T-helper 1 cell treated with Interleukin-12 subunit alpha and Interleukin-12 subunit beta and Interleukin-4 antibody, amounts not matched to agents 30 ng/mL and 1 ng/mL, for 36 hours (primary cell): ENCODE data around the gene ARHGAP6. TPM values are rescaled to one million over a fixed set of nuclear protein-coding genes. Genes with fewer than 3 reads are reported as not detected.

Experiments used
- intact Hi-C: fragments of 100-400 bp; cut with micrococcal nuclease; formaldehyde crosslinking; loops from one replicate; pipeline ENCODE4 v1.15.1; 2024
- total RNA-seq: library from RNA; stranded (reverse); gene quantifications from 2 replicates; pipeline ENCODE4 v1.2.3, GENCODE V29; 2022

Gene ARHGAP6
- total RNA-seq, 1 donor from 2014 or later: not detected

DNA sequence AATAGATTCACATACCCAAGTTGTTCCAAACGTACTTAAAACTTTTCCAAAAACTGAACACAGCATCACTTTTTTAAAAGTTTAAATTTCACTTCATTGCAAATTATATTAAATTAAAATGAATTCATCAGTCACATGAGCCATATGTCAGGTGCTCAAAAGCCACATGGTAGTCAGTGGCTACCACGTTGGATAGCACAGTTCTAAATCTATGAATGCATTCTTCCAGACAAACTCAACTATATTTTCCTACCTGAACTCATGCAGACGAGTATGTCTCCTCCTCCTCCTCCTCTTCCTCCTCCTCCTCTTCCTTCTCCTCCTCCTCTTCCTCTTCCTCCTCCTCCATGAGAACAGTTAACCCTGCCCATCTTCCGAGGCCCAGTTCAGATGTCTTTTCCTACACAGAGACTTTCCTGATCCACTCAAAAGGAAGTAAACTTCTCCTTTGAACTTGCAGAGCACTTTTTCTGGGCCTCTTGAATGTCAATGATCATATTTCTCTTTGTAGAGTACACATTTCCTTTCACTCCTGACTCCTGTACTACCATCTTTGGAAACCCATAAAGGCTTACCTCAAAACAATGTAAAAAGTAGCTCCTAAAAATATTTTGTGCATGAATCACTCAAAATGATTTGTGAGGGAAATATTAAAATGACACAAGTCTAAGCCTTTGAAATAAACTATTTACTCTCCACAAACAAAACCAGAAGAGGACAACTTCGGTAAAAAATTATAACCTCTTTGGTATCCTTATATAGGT, 199.9 kb downstream of the ARHGAP6 start:
- intact Hi-C loops: no loop called here

DNA sequence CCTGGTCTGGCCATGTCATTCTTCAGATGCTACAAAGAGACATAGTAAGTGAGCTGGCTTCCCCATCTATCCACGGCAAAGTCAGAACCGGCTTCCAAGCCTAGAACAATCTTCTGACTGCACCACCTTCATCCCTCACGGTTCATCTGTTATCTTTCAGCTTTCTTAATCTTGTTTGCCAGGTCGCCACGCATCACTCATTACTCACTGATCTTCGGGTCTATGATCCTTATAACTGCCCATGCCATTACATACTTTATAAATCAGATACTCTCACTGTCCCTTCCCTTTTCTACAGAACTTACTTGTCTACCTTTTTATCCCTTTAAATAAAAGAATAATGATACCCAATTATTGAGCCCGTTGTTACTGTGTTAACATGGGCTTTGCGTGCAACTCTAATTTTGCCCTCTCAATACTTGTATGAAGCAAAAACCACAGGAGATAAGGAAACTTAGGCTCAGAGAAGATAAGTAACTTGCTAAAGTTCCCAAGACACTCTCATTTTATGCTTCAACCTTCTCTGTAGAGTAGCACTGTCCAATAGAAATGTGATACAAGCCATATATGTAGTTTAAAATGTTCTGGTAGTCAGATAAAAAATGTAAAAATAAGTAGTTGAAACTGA, 200.8 kb downstream of the ARHGAP6 start:
- intact Hi-C loops: no loop called here

DNA sequence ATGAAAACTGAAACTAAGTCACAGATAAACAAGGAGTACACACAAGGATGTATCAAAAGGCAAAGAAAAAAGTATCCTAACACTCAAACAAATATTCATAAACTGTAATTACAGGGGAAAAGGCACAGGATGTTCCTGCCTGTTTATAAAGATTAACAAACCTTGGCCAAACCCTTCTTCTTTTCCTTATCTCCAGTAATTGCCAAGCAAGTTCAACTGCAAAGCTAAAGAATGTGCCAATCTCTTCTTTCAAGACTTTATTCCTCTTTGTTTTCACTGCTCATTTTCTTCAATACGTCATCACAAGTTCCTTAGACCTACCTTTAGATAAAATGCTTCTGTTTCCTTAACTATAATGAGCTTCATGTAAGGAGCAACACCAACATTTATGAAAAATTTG, 201.3 kb downstream of the ARHGAP6 start:
- intact Hi-C loops: no loop called here

DNA sequence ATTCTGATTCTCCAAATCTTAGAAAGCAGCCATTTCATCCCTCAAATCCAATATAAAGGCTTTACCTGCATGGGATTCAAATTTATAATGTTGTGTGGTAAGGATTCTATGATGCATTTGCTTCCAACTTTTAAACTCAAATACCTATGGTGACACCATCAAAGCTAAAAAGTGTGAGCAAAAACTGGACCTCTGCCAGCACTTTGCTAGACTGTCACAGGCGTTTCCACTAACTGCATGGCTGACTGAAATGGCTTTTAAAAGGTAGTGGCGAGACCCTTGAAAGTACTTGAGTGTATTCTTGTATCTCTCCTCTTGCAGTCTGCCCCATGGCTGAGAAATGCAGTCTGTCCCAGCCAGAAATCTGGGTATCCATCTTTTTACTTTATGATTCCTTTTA, 203.1 kb downstream of the ARHGAP6 start:
- intact Hi-C loops: no loop called here

DNA sequence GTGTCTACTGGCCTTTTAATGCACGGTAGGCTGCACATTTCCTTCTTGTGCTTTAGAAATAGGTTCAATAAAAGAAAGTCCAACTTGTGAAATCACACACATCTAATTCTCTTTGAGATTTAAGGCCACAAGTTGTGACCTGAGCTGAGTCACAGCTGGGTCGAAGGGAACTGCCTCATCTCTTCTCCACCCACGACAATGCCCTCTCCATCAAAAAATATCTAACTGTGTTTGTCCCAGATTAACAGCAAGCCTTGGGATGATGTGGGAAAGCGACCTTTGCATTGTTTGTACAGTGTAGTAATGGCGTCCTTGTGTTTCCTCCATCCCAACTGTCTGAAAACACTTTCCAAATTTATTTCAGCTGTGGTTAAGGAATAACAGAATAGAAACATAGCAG, 203.6 kb downstream of the ARHGAP6 start:
- intact Hi-C loops: no loop called here

DNA sequence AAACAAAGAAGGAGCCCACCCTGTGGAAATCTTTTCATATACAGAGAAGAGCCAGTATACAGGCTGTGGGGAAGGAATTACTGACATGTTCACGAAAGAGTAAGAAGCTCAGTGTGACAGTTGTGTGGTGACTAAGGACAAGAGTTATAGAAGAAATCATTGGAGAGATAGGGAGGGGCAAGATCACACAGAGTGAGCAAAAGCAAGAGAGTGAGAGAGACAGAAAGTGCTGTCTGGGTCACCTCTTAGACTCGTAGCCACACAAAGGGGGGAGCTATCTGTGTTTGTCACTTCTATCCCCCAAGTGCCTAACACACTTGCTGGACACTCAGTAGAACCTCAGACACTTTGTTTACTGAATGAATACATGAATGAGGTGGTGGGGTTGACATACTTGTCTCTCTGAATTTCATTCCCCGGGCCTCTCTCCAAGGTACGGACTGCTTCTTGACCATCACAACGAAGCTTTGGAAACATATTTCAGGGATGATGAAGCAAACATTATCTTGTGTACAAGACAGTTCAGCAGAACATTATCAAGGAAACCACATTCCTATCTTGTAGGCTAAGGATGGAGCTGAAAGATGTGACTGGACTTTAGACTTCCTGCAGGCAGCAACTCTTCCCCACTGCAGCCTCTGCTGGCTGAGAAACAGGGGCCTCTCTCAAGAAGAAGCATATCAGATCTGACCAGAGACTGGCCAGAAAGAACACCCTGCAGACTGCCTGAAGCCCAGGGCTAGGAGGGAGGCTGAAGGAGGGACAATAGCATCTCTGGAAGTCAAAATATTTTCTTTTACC, 204.3 kb downstream of the ARHGAP6 start:
- intact Hi-C loops: no loop called here

DNA sequence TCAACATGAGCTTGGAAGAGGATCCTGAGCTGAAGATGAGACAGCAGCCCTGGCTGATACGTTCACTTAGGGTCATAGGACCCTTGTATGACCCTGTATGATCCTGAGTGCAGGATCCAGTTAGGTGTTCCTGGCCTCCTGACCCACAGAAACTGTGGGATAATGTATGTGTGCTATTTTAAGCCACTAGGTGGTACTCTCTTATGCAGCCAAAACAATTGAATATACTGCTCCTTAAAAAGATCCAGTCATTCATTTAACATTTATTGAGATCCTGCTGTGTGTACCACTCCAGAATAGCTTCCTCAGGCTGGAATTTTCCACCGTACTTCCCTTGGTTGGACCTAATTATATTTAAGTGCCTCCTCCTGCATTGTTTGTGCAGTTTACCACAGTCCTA, 205.4 kb downstream of the ARHGAP6 start:
- intact Hi-C loops: no loop called here

DNA sequence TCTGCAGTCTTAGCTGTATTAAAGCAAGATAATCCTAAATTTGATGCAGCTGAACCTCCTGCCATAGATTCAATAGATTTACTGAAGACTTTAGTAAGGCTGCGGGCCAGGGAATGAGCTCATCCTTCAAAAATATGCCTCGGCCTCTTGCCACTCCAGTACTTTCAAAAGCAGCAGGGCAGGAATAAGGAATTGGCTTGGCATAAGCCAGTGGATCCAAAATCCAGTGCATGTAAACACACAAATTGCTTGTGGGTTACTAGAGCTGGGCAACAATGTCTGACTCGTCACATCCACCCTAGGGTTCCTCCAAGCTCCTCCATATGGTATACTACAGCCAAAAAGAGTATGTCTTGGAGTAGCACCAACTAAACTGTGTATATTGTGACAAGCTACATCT, 207.6 kb downstream of the ARHGAP6 start:
- intact Hi-C loops: no loop called here

DNA sequence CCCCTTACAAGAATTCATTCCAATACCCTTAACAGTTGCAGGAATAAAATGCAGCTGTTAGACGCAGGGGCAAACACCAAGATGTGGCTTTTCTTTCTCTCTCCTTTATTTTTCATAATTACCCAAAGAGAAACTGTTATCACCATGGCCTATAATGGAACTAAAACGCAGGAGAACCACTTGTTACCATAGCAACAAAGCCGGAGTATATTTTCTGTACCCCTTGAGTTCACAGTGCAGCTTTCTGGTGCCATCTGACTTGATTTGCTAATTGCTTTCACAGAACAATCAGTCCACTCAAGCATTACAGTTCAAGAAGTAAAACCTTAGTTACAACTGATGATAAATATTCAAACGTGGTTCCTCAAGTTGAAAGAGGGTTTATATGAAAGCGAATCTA, 214.6 kb downstream of the ARHGAP6 start:
- intact Hi-C loops: no loop called here

DNA sequence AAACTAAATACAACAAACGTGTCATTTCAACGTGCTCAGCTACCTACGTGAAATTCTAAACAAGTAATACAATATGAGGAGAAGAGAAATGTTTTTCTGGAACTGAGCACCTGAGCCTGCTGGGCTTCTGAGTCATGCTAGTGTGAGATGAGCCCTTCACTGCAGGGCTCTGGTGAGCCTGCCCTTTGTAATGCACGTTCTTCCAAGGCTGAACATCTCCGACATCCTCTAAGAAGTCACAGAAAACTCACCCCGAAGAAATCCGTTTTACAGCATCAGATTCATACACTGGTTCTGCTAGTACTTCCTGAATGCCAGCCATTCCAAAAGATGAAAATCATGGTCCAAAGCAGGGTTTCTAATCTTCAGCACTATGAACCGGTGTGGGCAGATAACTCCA, 215.4 kb downstream of the ARHGAP6 start:
- intact Hi-C loops: no loop called here

DNA sequence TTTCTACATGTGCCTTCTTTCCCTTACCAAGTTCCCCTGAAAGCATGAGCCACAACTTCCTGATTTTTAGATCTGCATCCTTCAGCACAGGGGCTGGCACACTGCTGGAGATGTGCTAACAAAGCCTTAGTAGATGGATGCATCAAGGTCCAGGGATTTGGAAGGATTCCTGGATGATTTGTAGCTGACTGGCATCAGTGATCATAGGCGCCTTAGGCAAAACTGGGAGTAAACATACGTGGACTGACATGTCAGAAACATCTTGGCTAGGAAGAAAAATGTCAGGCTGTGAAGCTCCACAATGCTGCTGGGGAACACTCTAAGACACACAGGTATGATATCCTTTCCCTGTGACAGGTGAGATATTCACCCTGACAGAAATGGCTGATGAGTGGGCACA, 216.1 kb downstream of the ARHGAP6 start:
- intact Hi-C loops: no loop called here

DNA sequence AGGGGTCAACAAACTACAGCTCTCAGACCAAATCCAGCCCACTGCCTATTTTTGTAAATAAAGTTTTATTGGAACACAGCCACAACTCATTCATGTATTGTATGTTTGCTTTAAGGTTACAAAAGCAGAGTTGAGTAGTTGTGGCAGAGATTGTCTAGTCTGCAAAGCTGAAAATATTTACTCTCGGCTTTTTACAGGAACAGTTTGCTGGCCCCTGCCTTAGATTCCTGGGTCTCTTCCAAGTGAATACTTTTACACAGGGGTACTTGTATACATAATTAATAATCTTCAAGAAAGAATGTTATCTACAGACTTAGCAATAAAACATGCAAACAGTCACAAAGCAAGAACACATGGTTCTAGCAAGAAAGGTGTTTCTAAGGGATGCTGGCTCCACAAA, 218.3 kb downstream of the ARHGAP6 start:
- intact Hi-C loops: no loop called here

DNA sequence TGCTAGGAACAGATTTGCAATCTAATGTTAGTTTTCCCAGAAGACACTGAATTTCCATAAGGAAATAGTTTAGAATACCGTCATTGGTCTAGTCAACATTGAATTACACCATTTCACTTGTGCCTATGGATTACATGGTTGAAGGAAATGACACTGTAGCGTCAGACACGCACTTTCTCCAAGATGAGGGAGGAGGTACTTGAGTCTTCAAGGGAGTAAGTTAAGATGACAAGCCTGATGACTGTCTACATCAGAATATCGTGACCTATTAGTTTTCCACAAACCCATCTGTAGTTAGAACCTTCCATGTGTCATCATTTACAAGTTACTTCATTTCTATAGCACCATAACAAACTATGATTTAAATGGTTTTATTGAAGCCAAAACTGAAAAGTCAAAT, 218.8 kb downstream of the ARHGAP6 start:
- intact Hi-C loops: no loop called here

DNA sequence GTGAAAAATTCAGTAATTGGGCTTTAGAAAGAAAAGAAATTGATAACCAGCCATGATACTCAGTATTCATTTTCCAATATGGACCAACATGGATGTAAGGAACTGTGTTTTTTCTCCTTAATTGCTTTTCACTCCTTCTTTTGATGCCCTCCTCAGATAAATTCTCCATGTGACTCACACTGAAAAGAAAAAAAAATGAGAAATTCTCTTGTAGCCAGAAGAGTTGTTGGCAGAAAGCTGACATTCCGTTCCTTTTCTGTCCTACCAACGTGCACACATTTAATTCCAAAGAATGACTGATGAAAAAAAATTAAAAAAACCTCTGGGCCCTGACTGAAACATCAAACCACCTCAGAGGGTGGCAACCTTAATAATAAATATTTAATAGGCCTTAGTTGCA, 219.4 kb downstream of the ARHGAP6 start:
- intact Hi-C loops: no loop called here

DNA sequence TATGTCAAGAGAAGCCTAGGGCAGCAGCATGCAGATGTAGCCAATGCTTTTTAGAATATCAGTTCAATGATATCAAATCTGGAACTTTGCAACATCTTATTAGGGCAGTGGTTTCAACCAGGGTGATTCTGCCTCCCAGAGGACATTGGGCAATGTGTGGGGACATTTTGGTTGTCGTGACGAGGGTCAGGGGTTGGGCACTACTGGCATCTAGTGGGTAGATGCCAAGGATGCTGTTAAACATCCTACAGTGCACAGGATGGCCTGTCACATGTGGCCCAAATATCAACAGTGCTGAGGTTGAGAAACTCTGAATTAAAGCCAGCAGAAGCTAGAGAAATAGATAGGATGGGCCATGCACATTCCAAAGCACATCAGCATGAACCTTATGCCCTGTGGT, 220.2 kb downstream of the ARHGAP6 start:
- intact Hi-C loops: no loop called here

DNA sequence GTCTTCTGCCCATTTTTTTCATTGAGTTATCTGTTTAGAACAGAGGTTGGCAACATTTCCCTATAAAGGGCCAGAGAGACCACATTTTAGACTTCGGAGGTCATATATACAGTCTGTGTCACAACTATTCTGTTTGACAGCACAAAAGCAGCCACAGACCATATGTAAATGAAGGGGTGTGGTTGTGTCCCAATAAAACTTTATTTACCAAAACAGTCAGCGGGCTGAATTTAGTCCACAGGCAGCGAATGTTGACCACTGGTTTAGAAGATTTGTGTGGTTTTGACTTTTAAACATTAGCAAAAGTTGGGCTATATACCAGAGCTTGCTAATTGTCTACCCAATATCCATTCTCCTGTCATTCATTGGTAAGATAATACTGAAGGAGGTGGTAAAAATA, 221.7 kb downstream of the ARHGAP6 start:
- intact Hi-C loops: no loop called here

DNA sequence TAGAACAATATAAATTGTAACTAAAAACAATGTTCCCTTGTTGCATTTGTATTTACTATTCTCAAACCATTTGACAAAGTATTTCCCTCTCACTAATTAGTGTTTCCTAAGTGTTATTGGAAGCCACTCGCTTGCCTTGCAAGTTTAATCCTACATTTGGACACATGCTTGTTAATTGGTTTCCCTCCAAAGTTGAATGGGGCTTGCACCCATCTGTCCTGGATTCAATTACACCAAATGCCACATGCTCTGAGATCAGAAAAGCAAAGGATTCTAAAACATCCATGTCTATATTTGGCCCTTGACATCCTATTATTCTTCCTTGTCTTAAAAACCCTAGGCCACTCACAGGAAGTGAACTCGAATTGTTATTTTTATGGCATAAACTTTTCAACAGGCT, 225.9 kb downstream of the ARHGAP6 start:
- intact Hi-C loops: no loop called here

DNA sequence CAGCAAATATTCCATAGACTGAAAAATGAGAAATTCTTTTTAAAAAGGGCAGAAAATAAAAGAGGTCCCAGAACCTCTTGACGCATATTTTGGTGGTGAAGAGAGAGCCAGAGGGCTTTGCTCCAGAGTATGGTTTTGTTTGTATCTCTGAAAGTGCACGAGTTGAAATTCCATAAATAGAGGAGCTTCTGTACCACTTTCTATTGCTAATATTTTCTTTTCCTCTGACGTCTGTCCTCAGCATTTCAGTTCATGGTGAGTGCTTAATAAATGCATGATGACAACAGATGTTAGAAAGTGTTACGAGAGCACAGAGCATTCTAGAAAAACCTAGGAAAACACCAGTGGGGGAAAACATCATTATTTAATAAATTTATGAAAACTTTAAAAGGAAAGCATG, 227.0 kb downstream of the ARHGAP6 start:
- intact Hi-C loops: no loop called here

DNA sequence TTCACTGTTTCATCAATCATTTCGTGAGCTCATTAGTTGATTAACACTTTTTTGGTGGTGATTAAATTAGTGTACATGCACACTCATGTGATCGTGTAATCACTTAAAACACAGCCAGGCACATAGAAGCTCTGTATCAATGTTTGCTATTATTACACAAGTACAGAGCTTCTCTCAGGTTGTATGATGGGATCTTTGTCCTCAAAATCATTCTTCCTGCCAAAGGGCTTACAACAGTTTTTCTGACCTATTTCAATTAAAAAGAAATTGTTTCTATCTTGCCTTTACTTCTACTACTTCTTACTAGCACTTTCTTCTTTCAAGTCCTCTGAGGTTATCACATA, 227.4 kb downstream of the ARHGAP6 start:
- intact Hi-C loops: no loop called here

DNA sequence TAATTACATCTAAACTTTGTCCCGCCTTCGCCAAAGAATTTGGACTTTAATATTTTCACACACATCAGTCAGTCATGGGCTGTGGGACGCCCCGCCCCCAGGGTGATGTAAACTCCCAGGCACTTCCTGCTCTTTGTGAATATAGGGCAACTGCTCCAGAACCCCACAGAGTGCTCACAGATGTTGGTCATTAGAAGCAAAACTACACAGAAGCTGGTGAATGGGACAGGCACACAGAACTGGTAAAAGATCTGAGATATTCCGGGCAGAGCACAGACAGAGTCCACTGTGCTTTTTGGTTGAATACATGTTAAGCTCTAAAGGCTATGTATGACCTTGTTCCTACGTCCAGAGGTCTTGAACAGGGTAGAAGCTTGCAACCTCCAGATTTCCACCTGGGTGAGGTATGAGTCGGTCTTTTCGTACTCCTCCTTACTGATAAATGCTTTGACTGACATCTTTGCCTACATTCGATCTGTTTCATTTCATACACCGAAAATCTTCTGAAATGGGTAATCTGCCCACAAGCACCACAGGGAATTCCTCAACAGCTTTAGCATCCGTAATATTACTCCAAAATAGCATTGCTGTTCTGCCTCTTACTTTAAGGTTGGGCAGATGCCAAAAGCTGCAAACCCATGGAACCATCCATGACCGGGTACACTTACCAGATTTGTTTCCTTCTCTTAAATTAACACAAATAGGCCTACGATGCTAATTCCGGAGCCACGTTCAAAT, 227.9 kb downstream of the ARHGAP6 start:
- intact Hi-C loops: no loop called here

DNA sequence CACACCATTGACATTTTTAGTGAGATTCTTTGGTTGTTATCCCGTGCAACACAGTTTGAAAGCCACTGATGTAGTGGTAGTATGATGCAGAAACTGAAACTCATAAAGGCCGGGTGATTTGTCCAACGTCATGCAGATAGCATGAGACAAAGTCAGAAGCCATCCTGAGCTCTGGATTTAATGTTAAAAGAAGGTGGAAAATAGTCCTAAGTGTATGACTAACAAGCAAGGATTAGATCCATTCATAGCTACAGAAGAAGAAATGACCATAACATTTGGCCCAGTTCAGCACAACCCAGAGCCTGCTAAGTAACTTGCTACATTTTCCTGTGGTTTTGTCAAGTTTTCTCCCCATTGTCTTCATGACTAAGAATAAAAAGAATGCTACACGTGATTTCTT, 230.2 kb downstream of the ARHGAP6 start:
- intact Hi-C loops: no loop called here

DNA sequence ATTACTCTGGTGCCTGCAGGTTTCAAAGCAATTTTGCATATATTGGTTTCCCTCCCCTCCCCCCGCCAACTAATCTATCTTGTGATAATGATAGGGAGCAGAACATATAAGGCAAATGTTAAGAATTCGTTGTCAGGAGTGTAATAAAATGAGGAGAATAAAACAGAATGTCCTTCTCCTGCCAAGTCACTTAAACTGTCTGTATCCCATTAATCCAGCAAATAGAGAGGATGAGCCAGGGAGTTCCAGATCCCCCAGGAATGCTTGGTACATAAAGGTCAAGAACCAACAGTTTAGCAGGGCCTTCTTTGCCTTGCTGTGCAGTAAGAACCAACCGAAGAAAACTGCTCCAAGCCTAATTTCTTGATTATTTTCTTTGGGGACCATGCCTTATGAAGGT, 231.1 kb downstream of the ARHGAP6 start:
- intact Hi-C loops: no loop called here
